HEK293 (cell line): Measurements from ENCODE around the gene ARPC3.
A peak's percentile ranks its signal among the peaks of the same experiment; 100 is the strongest.

Experiments used
- GLI4 ChIP-seq: fragments of 450-650 bp; formaldehyde crosslinking; IDR thresholded peaks from 2 replicates; pipeline ENCODE4 v1.5.1; 2016; ENCODE audit warnings: missing biosample characterization, missing genetic modification characterization
- KLF1 ChIP-seq: fragments of 450-650 bp; formaldehyde crosslinking; IDR thresholded peaks from 2 replicates; pipeline ENCODE4 v1.5.1; 2016; ENCODE audit warnings: missing biosample characterization, missing genetic modification characterization
- KLF10 ChIP-seq: fragments of 450-650 bp; IDR thresholded peaks from 2 replicates; pipeline ENCODE4 v1.5.1; 2018; ENCODE audit warnings: missing biosample characterization, mild to moderate bottlenecking, missing genetic modification characterization
- PRDM6 ChIP-seq: fragments of 450-650 bp; formaldehyde crosslinking; IDR thresholded peaks from 2 replicates; pipeline ENCODE4 v1.5.1; 2017; ENCODE audit warnings: missing biosample characterization, missing genetic modification characterization
- YY1 ChIP-seq: fragments of 450-650 bp; formaldehyde crosslinking; IDR thresholded peaks from 2 replicates; pipeline ENCODE4 v1.5.1; 2018; ENCODE audit warnings: missing biosample characterization, missing genetic modification characterization
- ZBTB11 ChIP-seq: fragments of 450-650 bp; formaldehyde crosslinking; conservative IDR thresholded peaks from 2 replicates; pipeline ENCODE4 v1.5.1; 2016; ENCODE audit warnings: low read depth, missing biosample characterization, missing genetic modification characterization
- ZBTB7A ChIP-seq: fragments of 450-650 bp; formaldehyde crosslinking; IDR thresholded peaks from 2 replicates; pipeline ENCODE4 v1.5.1; 2016; ENCODE audit warnings: low read depth, missing biosample characterization, missing genetic modification characterization
- ZEB2 ChIP-seq: fragments of 450-650 bp; formaldehyde crosslinking; IDR thresholded peaks from 2 replicates; pipeline ENCODE4 v1.5.1; 2016; ENCODE audit warnings: missing biosample characterization, missing genetic modification characterization
- ZFP37 ChIP-seq: fragments of 450-650 bp; formaldehyde crosslinking; IDR thresholded peaks from 2 replicates; pipeline ENCODE4 v1.5.1; 2016; ENCODE audit warnings: missing biosample characterization, missing genetic modification characterization
- ZIC2 ChIP-seq: fragments of 450-650 bp; formaldehyde crosslinking; IDR thresholded peaks from 2 replicates; pipeline ENCODE4 v1.5.1; 2016; ENCODE audit warnings: missing biosample characterization, missing genetic modification characterization
- ZNF112 ChIP-seq: fragments of 450-650 bp; formaldehyde crosslinking; IDR thresholded peaks from 2 replicates; pipeline ENCODE4 v1.5.0; 2017; ENCODE audit warnings: missing biosample characterization, missing genetic modification characterization
- ZNF2 ChIP-seq: fragments of 450-650 bp; formaldehyde crosslinking; IDR thresholded peaks from 2 replicates; pipeline ENCODE4 v1.5.1; 2016; ENCODE audit warnings: missing biosample characterization, missing genetic modification characterization
- ZNF302 ChIP-seq: fragments of 450-650 bp; formaldehyde crosslinking; IDR thresholded peaks from 2 replicates; pipeline ENCODE4 v1.5.1; 2016; ENCODE audit warnings: missing biosample characterization, missing genetic modification characterization, low read depth
- ZNF324 ChIP-seq: fragments of 450-650 bp; formaldehyde crosslinking; IDR thresholded peaks from 2 replicates; pipeline ENCODE4 v1.5.1; 2016; ENCODE audit warnings: missing biosample characterization, missing genetic modification characterization
- ZNF473 ChIP-seq: fragments of 450-650 bp; formaldehyde crosslinking; IDR thresholded peaks from 2 replicates; pipeline ENCODE4 v1.5.1; 2017; ENCODE audit warnings: missing biosample characterization, missing genetic modification characterization
- ZNF488 ChIP-seq: fragments of 450-650 bp; formaldehyde crosslinking; IDR thresholded peaks from 2 replicates; pipeline ENCODE4 v1.5.1; 2016; ENCODE audit warnings: missing biosample characterization, missing genetic modification characterization
- ZNF501 ChIP-seq: fragments of 450-650 bp; formaldehyde crosslinking; IDR thresholded peaks from 2 replicates; pipeline ENCODE4 v1.5.1; 2016; ENCODE audit warnings: missing biosample characterization, missing genetic modification characterization
- ZNF558 ChIP-seq: fragments of 450-650 bp; formaldehyde crosslinking; IDR thresholded peaks from 2 replicates; pipeline ENCODE4 v1.5.1; 2016; ENCODE audit warnings: missing biosample characterization, missing genetic modification characterization
- ZNF830 ChIP-seq: fragments of 450-650 bp; IDR thresholded peaks from 2 replicates; pipeline ENCODE4 v1.5.0; 2018; ENCODE audit warnings: missing biosample characterization, missing genetic modification characterization, low read depth, mild to moderate bottlenecking, moderate library complexity
- ZXDB ChIP-seq: fragments of 450-650 bp; formaldehyde crosslinking; IDR thresholded peaks from 2 replicates; pipeline ENCODE4 v1.5.1; 2016; ENCODE audit warnings: missing biosample characterization, missing genetic modification characterization
- TF ChIP-seq, protein P1 (sequence below): fragments of 450-650 bp; formaldehyde crosslinking; IDR thresholded peaks from 2 replicates; pipeline ENCODE4 v1.5.1; 2017; ENCODE audit warnings: missing biosample characterization, mild to moderate bottlenecking, missing genetic modification characterization, moderate library complexity
- TF ChIP-seq, protein P2 (sequence below): fragments of 450-650 bp; formaldehyde crosslinking; IDR thresholded peaks from 2 replicates; pipeline ENCODE4 v1.5.1; 2016; ENCODE audit warnings: missing biosample characterization, missing genetic modification characterization
- TF ChIP-seq, protein P3 (sequence below): fragments of 450-650 bp; formaldehyde crosslinking; IDR thresholded peaks from 2 replicates; pipeline ENCODE4 v1.5.1; 2016; ENCODE audit warnings: missing biosample characterization, missing genetic modification characterization, borderline replicate concordance

The ARPC3 gene

DNA sequence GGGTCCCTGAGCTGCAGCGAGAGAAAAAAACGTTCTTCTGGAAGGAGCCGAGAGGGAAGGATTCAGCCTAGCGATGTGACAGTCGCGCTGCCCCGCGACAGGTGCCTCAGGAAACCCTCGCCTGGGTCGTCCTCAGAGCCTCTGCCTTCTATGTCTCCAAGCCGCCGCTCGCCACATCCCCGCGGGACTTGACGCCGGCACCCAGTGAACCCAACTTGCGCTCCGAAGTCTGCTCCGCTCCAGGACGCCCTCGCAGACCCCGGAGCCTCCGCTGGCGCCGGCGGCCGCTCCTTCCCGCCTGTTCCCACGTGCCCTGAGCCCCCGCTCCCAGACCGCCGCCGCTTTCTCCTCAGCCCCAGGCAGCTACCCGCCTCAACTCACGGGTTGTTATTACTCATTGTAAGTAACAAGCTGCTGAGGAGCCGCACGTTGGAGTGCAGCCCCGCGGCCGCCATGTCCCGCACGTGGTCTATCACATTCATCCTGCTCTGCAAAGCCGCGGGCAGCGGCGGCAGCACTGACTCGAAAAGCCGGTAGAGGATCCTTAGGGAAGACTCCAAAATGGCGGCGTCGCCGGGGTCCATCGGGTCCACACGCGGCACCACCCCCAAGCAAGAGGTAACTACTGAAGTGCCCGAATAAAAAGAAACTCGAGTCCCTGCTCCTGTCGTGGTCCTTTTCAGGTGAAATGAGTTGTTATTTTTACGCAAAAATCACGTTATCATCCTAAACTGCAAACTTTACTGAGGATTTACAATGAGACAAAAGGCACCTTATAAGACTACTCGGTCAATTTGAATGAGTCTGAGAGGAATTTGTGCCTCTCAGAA, 46.8 kb downstream of the ARPC3 start, which contains the start of gene ANAPC7 (continued):
- TF ChIP-seq, protein P1, sequence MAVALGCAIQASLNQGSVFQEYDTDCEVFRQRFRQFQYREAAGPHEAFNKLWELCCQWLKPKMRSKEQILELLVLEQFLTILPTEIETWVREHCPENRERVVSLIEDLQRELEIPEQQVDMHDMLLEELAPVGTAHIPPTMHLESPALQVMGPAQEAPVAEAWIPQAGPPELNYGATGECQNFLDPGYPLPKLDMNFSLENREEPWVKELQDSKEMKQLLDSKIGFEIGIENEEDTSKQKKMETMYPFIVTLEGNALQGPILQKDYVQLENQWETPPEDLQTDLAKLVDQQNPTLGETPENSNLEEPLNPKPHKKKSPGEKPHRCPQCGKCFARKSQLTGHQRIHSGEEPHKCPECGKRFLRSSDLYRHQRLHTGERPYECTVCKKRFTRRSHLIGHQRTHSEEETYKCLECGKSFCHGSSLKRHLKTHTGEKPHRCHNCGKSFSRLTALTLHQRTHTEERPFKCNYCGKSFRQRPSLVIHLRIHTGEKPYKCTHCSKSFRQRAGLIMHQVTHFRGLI (tag by site-specific recombination), result 0 out of 2 replicates have a peak, but pooled peaks have one; percentile 17
- peak; percentile 78 for TF ChIP-seq KLF10 (tag by site-specific recombination)
- TF ChIP-seq ZNF112 (tag by site-specific recombination), result no peak
- 0 out of 2 replicates have a peak, but pooled peaks have one; percentile 24 for TF ChIP-seq ZBTB7A (tag by site-specific recombination)
- TF ChIP-seq YY1, result peak; percentile 84
- TF ChIP-seq GLI4 (tag by site-specific recombination), result no peak
- peak; percentile 19; the same call in 1 of the 2 replicates for TF ChIP-seq KLF1 (tag by site-specific recombination)
- TF ChIP-seq ZNF501 (tag by site-specific recombination), result peak; percentile 12
- no peak for TF ChIP-seq ZNF558 (tag by site-specific recombination)
- TF ChIP-seq ZIC2, result no peak
- TF ChIP-seq ZNF324, result no peak
- TF ChIP-seq ZNF830 (tag by site-specific recombination), result no peak
- TF ChIP-seq ZXDB (tag by site-specific recombination), result peak; percentile 62
- no peak for TF ChIP-seq ZNF488
- peak; percentile 29; the same call in 1 of the 2 replicates for TF ChIP-seq ZNF2 (tag by site-specific recombination)
- TF ChIP-seq ZFP37 (tag by site-specific recombination), result peak; percentile 24; the same call in 1 of the 2 replicates
- no peak for TF ChIP-seq ZNF473 (tag by site-specific recombination)
- 0 out of 2 replicates have a peak, but pooled peaks have one; percentile 7 for TF ChIP-seq ZBTB11 (tag by site-specific recombination)
- TF ChIP-seq PRDM6 (tag by site-specific recombination), result no peak
- TF ChIP-seq ZNF302, result 0 out of 2 replicates have a peak, but pooled peaks have one; percentile 20
- TF ChIP-seq, protein P2, sequence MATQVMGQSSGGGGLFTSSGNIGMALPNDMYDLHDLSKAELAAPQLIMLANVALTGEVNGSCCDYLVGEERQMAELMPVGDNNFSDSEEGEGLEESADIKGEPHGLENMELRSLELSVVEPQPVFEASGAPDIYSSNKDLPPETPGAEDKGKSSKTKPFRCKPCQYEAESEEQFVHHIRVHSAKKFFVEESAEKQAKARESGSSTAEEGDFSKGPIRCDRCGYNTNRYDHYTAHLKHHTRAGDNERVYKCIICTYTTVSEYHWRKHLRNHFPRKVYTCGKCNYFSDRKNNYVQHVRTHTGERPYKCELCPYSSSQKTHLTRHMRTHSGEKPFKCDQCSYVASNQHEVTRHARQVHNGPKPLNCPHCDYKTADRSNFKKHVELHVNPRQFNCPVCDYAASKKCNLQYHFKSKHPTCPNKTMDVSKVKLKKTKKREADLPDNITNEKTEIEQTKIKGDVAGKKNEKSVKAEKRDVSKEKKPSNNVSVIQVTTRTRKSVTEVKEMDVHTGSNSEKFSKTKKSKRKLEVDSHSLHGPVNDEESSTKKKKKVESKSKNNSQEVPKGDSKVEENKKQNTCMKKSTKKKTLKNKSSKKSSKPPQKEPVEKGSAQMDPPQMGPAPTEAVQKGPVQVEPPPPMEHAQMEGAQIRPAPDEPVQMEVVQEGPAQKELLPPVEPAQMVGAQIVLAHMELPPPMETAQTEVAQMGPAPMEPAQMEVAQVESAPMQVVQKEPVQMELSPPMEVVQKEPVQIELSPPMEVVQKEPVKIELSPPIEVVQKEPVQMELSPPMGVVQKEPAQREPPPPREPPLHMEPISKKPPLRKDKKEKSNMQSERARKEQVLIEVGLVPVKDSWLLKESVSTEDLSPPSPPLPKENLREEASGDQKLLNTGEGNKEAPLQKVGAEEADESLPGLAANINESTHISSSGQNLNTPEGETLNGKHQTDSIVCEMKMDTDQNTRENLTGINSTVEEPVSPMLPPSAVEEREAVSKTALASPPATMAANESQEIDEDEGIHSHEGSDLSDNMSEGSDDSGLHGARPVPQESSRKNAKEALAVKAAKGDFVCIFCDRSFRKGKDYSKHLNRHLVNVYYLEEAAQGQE (tag by site-specific recombination), result 0 out of 2 replicates have a peak, but pooled peaks have one; percentile 12
- TF ChIP-seq ZEB2, result peak; percentile 70
- TF ChIP-seq, protein P3, sequence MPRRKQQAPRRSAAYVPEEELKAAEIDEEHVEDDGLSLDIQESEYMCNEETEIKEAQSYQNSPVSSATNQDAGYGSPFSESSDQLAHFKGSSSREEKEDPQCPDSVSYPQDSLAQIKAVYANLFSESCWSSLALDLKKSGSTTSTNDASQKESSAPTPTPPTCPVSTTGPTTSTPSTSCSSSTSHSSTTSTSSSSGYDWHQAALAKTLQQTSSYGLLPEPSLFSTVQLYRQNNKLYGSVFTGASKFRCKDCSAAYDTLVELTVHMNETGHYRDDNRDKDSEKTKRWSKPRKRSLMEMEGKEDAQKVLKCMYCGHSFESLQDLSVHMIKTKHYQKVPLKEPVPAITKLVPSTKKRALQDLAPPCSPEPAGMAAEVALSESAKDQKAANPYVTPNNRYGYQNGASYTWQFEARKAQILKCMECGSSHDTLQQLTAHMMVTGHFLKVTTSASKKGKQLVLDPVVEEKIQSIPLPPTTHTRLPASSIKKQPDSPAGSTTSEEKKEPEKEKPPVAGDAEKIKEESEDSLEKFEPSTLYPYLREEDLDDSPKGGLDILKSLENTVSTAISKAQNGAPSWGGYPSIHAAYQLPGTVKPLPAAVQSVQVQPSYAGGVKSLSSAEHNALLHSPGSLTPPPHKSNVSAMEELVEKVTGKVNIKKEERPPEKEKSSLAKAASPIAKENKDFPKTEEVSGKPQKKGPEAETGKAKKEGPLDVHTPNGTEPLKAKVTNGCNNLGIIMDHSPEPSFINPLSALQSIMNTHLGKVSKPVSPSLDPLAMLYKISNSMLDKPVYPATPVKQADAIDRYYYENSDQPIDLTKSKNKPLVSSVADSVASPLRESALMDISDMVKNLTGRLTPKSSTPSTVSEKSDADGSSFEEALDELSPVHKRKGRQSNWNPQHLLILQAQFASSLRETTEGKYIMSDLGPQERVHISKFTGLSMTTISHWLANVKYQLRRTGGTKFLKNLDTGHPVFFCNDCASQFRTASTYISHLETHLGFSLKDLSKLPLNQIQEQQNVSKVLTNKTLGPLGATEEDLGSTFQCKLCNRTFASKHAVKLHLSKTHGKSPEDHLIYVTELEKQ (tag by site-specific recombination), result no peak
